ENCODE data around the gene IVL. TPM values are rescaled to one million over a fixed set of nuclear protein-coding genes. Genes with fewer than 3 reads are reported as not detected.

IVL gene
- total RNA-seq, 2 experiments from 2014 or later: not detected

GRCh38 chr1:152902636-152903035 lies 5.7 kb upstream of the IVL start:
- DNase-seq: no peak
- intact Hi-C loops (cut with micrococcal nuclease): no loop called here
- H3K27me3 Mint-ChIP-seq: peaks cover 25% of the 10 kb centered on the region
- no peaks in the 10 kb centered on the region for H3K36me3 Mint-ChIP-seq
- ChIA-PET CTCF (interaction anchor here (1.0 kb wide), 1 partner anchor 32 kb away, joined by 3 read pairs; no protein-coding TSS in a partner anchor), POLR2A (no interaction called here)
- no peak overlapping the region for H3K4me3 Mint-ChIP-seq
- H3K27ac Mint-ChIP-seq: no peak overlapping the region
- no peaks in the 10 kb centered on the region for H3K9me3 Mint-ChIP-seq
- H3K4me1 Mint-ChIP-seq (ENCODE audit: low read depth): peaks cover under 1% of the 10 kb centered on the region

DNA sequence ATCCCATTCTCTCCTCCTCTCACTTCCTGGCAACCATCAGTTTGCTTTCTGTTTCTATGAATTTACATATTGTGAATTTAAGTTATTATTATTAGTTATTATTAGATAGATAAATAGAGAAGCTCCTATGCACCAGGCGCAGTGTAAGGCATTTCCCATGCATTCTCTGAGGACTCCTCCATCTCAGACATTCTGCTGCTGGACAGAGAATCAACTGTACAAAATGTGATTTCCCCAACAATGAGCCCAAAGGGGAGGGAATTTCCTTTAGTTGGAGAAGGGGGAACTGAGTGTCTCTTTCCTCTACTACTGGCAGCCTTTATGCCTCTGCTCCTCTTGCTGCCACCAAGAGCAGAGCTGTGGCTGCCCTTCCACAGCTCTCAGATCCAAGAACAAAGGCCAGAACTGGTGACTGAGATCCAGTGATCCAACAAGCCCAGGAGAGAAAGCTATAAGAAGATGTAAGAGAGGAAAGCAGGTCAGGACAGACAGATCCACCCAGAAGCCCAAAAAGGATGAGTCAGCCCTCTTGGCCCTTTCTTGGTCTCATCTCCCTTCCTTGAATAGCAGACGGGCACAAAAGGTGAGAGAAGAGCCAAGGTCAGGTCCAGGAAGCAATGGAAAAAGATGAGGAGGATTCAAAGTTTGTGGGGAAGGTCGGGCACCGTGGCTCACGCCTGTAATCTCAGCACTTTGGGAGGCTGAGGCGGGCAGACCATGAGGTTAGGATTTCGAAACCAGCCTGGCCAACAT lies 3.5 kb upstream of the IVL start:
- H3K27ac Mint-ChIP-seq: no peak overlapping the region
- intact Hi-C loops (cut with micrococcal nuclease): no loop called here

GRCh38 chr1:152906023-152906565 lies 2.3 kb upstream of the IVL start:
- H3K36me3 Mint-ChIP-seq: no peaks in the 10 kb centered on the region
- ChIA-PET CTCF (no interaction called here), POLR2A (no interaction called here)
- H3K9me3 Mint-ChIP-seq: no peaks in the 10 kb centered on the region
- intact Hi-C loops (cut with micrococcal nuclease): no loop called here
- no peak for DNase-seq
- no peak overlapping the region for H3K27ac Mint-ChIP-seq
- no peak overlapping the region for H3K4me3 Mint-ChIP-seq
- peaks cover 39% of the 10 kb centered on the region for H3K27me3 Mint-ChIP-seq
- H3K4me1 Mint-ChIP-seq (ENCODE audit: low read depth): peaks cover 6% of the 10 kb centered on the region

More for the DNA sequence above, 3.5 kb upstream of the IVL start:
- no peak for DNase-seq
- H3K27me3 Mint-ChIP-seq: peaks cover 37% of the 10 kb centered on the region
- POLR2A ChIA-PET: no interaction called here
- CTCF ChIA-PET: no interaction called here
- no peak overlapping the region for H3K4me3 Mint-ChIP-seq
- no peaks in the 10 kb centered on the region for H3K9me3 Mint-ChIP-seq
- H3K4me1 Mint-ChIP-seq (ENCODE audit: low read depth): peaks cover 6% of the 10 kb centered on the region
- no peaks in the 10 kb centered on the region for H3K36me3 Mint-ChIP-seq

- Mint-ChIP-seq H3K27ac (no peak overlapping the region), H3K36me3 (no peaks in the 10 kb centered on the region), H3K4me3 (no peak overlapping the region), H3K27me3 (peaks cover 37% of the 10 kb centered on the region), H3K9me3 (no peaks in the 10 kb centered on the region), H3K4me1 (ENCODE audit: low read depth) (peaks cover 6% of the 10 kb centered on the region)
- ChIA-PET POLR2A (no interaction called here), CTCF (no interaction called here)
- intact Hi-C loops (cut with micrococcal nuclease): no loop called here
- DNase-seq: no peak
Observed at GRCh38 chr1:152909206-152909605, 860 bp downstream of the IVL start.

GRCh38 chr1:152912471-152912870 lies 4.1 kb downstream of the IVL start:
- POLR2A ChIA-PET: no interaction called here
- intact Hi-C loops (cut with micrococcal nuclease): no loop called here
- H3K4me1 Mint-ChIP-seq (ENCODE audit: low read depth): peaks cover 6% of the 10 kb centered on the region

DNA sequence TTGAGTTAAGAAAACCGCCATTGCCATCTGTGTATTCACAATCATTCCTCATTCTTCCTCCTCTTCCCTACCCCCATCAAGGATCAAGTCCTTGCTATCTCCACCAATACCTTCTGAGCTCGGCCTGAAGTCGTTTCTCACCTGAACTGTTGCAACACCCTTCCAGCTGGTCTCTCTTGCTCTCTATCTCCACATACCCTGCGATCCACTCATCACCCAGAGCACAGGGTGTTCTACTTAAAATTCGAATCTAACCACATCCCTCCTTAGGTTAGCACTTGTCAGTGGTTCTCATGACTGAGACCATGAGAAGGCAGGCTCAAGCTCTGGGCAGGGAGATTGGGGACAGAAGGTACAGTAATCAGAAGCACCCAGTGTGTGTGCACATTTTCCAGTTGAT lies 4.6 kb downstream of the IVL start:
- peaks cover 3% of the 10 kb centered on the region for H3K4me1 Mint-ChIP-seq (ENCODE audit: low read depth)
- peaks cover 29% of the 10 kb centered on the region for H3K27me3 Mint-ChIP-seq
- intact Hi-C loops (cut with micrococcal nuclease): no loop called here
- no peaks in the 10 kb centered on the region for H3K36me3 Mint-ChIP-seq
- ChIA-PET POLR2A (no interaction called here), CTCF (no interaction called here)
- H3K9me3 Mint-ChIP-seq: no peaks in the 10 kb centered on the region
- no peak overlapping the region for H3K4me3 Mint-ChIP-seq
- no peak for DNase-seq
- H3K27ac Mint-ChIP-seq: no peak overlapping the region

More at GRCh38 chr1:152912471-152912870, 4.1 kb downstream of the IVL start:
- Mint-ChIP-seq H3K9me3 (no peaks in the 10 kb centered on the region), H3K27me3 (peaks cover 32% of the 10 kb centered on the region), H3K36me3 (no peaks in the 10 kb centered on the region), H3K4me3 (no peak overlapping the region), H3K27ac (no peak overlapping the region)
- DNase-seq: no peak
- CTCF ChIA-PET: no interaction called here

DNA sequence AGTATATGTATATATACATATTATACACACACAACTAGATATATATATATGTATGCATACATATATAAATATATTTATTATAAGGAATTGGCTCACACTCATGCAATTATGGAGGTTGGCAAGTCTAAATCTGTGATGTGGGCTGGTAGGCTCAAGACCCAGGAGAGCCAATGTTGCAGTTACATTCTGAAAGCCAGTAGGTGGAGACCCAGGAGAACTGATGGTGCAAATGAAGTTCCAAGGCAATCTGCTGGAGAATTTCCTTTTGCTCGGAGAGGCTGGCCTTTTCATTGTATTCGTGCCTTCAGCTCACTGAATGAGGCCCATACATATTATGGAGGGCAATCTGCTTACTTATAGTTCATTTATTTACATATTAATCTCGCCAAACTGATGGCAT lies 9.4 kb downstream of the IVL start:
- H3K4me3 Mint-ChIP-seq: no peak overlapping the region
- no peaks in the 10 kb centered on the region for H3K36me3 Mint-ChIP-seq
- ChIA-PET POLR2A (no interaction called here), CTCF (interaction anchor here (0.7 kb wide), 1 partner anchor 316 kb away, joined by 3 read pairs; no protein-coding TSS in a partner anchor)
- no peak for DNase-seq
- no peaks in the 10 kb centered on the region for H3K9me3 Mint-ChIP-seq
- no peaks in the 10 kb centered on the region for H3K4me1 Mint-ChIP-seq (ENCODE audit: low read depth)
- peaks cover 21% of the 10 kb centered on the region for H3K27me3 Mint-ChIP-seq
- intact Hi-C loops (cut with micrococcal nuclease): no loop called here
- no peak overlapping the region for H3K27ac Mint-ChIP-seq

- Mint-ChIP-seq H3K4me3 (no peak overlapping the region), H3K4me1 (ENCODE audit: low read depth) (no peaks in the 10 kb centered on the region), H3K36me3 (no peaks in the 10 kb centered on the region), H3K27ac (no peak overlapping the region), H3K9me3 (no peaks in the 10 kb centered on the region), H3K27me3 (peaks cover 20% of the 10 kb centered on the region)
- ChIA-PET POLR2A (no interaction called here), CTCF (no interaction called here)
- intact Hi-C loops (cut with micrococcal nuclease): no loop called here
- no peak for DNase-seq
Observed at GRCh38 chr1:152919071-152919470, 10.7 kb downstream of the IVL start.

- DNase-seq: no peak
- no peaks in the 10 kb centered on the region for H3K36me3 Mint-ChIP-seq
- CTCF ChIA-PET: interaction anchor here (1.5 kb wide), 1 partner anchor 46 kb away, joined by 3 read pairs; no protein-coding TSS in a partner anchor
- H3K27me3 Mint-ChIP-seq: peaks cover 18% of the 10 kb centered on the region
- no peak overlapping the region for H3K27ac Mint-ChIP-seq
- H3K9me3 Mint-ChIP-seq: no peaks in the 10 kb centered on the region
- intact Hi-C loops (cut with micrococcal nuclease): no loop called here
- no peak overlapping the region for H3K4me3 Mint-ChIP-seq
- H3K4me1 Mint-ChIP-seq (ENCODE audit: low read depth): no peaks in the 10 kb centered on the region
- POLR2A ChIA-PET: no interaction called here
Observed at GRCh38 chr1:152924191-152924590, 15.8 kb downstream of the IVL start.

DNA sequence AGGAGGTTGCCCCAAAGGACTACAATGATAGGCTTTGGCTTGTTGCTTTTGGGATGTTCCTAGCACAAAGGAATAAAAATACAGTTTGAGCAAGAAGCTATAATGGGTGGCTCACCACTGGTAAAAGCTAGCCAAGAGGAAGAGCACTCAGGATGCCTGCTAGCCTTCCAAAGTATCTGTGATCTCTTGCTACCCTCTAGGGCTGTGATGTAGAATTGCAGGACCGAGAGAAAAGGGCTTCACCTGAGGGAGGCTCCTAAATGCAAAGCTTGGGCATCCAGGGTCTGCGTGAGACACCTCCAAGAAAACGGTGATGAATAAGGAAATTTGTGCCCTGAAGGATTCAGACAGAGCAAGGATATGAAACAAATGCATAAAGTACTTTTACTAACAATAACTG lies 17.7 kb downstream of the IVL start:
- Mint-ChIP-seq H3K4me3 (no peak overlapping the region), H3K27ac (no peak overlapping the region), H3K27me3 (peaks cover 20% of the 10 kb centered on the region), H3K9me3 (no peaks in the 10 kb centered on the region), H3K4me1 (ENCODE audit: low read depth) (no peaks in the 10 kb centered on the region), H3K36me3 (no peaks in the 10 kb centered on the region)
- DNase-seq: no peak
- POLR2A ChIA-PET: no interaction called here
- intact Hi-C loops (cut with micrococcal nuclease): loop anchor here (2.0 kb wide), 1 partner anchor 55 kb away; no protein-coding TSS in a partner anchor
- CTCF ChIA-PET: interaction anchor here (1.8 kb wide), 2 partner anchors 48 to 55 kb away, joined by 6 to 7 read pairs; partner anchors contain the start of gene SMCP

GRCh38 chr1:152928671-152929070 lies 20.3 kb downstream of the IVL start:
- H3K4me1 Mint-ChIP-seq (ENCODE audit: low read depth): no peaks in the 10 kb centered on the region
- no peak overlapping the region for H3K4me3 Mint-ChIP-seq
- intact Hi-C loops (cut with micrococcal nuclease): no loop called here
- H3K9me3 Mint-ChIP-seq: no peaks in the 10 kb centered on the region
- ChIA-PET POLR2A (no interaction called here), CTCF (no interaction called here)
- no peak for DNase-seq
- no peak overlapping the region for H3K27ac Mint-ChIP-seq
- H3K36me3 Mint-ChIP-seq: no peaks in the 10 kb centered on the region
- H3K27me3 Mint-ChIP-seq: peaks cover 13% of the 10 kb centered on the region

DNA sequence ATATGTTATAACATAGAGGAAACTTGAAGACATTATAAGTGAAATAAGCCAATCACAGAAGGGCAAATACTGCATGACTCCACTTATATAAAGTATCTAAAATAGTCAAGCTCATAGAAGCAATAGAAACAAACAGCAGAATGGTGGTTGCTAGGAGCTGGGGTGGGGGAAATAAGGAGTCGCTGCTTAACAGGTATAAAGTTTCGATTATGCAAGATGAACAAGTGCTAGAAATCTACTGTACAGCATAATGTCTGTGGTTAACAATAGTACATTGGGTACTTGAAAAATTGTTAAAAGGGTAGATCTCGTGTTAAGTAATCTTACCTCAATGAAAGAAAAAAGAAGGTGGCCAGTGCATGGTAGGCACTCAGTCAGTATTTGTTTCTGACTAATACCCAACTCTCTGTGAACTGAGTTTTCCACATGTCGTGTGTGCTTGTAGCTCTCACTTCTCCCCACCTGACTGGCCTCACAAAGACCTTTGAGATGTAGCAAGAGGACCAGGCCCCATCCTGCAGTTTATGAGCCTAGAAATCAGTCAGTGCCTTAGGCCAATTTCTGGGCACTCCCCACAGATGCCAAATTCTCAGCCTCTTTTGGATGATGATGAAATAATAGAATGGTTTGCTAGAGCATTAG lies 23.9 kb downstream of the IVL start:
- ChIA-PET CTCF (no interaction called here), POLR2A (no interaction called here)
- DNase-seq: no peak
- intact Hi-C loops (cut with micrococcal nuclease): no loop called here
- Mint-ChIP-seq H3K4me1 (ENCODE audit: low read depth) (no peaks in the 10 kb centered on the region), H3K27ac (no peak overlapping the region), H3K27me3 (peaks cover 12% of the 10 kb centered on the region), H3K4me3 (no peak overlapping the region), H3K36me3 (no peaks in the 10 kb centered on the region), H3K9me3 (no peaks in the 10 kb centered on the region)

- Mint-ChIP-seq H3K27me3 (peaks cover 12% of the 10 kb centered on the region), H3K9me3 (no peaks in the 10 kb centered on the region), H3K4me3 (no peak overlapping the region), H3K4me1 (ENCODE audit: low read depth) (no peaks in the 10 kb centered on the region), H3K27ac (no peak overlapping the region), H3K36me3 (no peaks in the 10 kb centered on the region)
- intact Hi-C loops (cut with micrococcal nuclease): no loop called here
- DNase-seq: no peak
- POLR2A ChIA-PET: no interaction called here
- CTCF ChIA-PET: no interaction called here
Observed at GRCh38 chr1:152933196-152933595, 24.9 kb downstream of the IVL start.
